B cell (primary cell): Measurements from ENCODE around the gene PSG11.

Experiments used
- CTCF ChIP-seq: fragments of 200-600 bp; IDR thresholded peaks from one replicate; pipeline ENCODE4 v1.8.0; 2022; ENCODE audit warnings: antibody characterized with exemption, mild to moderate bottlenecking
- EZH2 ChIP-seq: IDR thresholded peaks from 2 replicates; pipeline ENCODE4 v1.6.1; 2012; ENCODE audit warnings: borderline replicate concordance, low read depth, mild to moderate bottlenecking, moderate library complexity, low read length; ENCODE audit not compliant: insufficient read depth, poor library complexity, severe bottlenecking

GRCh38 chr19:42985588-42985987 lies 40.7 kb downstream of the PSG11 start:
- TF ChIP-seq CTCF (no peak), EZH2 (no peak)
